HCT116 (cell line): Measurements from ENCODE around the gene TFDP3. TPM values are rescaled to one million over a fixed set of nuclear protein-coding genes. Genes with fewer than 3 reads are reported as not detected.

Experiments used
- ATAC-seq: fragments of 200-7000 bp; cut with Tn5 transposase; 2 replicates; pipeline ENCODE4 v1.9.1; 2020; ENCODE audit warnings: mild to moderate bottlenecking, moderate library complexity
- BruUV-seq: library from RNA; stranded (reverse); fragments of 400-500 nt; replicated peaks from 2 replicates; lab custom pipeline; 2021; lab: Mats Ljungman, UMichigan
- CTCF ChIA-PET: fragments of 300-600 bp; sonication (Branson Sonifier 250); formaldehyde crosslinking; loops from one replicate; lab custom pipeline; 2021; ENCODE audit warnings: antibody characterized with exemption; lab: Charles Lee
- POLR2A ChIA-PET: fragments of 300-600, 350-600 bp; sonication (Branson Sonifier 250); formaldehyde crosslinking; loops from one replicate; lab custom pipeline; 2021; ENCODE audit warnings: antibody characterized with exemption; lab: Charles Lee
- RAD21 ChIA-PET, 2 experiments: fragments of 300-600 bp; sonication (Branson Sonifier 250); formaldehyde crosslinking; loops; one replicate each; lab custom pipeline; 2023; ENCODE audit warnings: low total read pairs in 2 of 2; ENCODE audit not compliant: uncharacterized antibody in 2 of 2, unreplicated experiment in 2 of 2, low non-redundant PET in 1 of 2; lab: Charles Lee
- DNase-seq: peaks from one replicate; pipeline ENCODE4 v3.0.0-alpha.2; 2010; ENCODE audit warnings: low read depth, low spot score
- H2AFZ ChIP-seq: fragments of 200-600 bp; shearing (Covaris generic), sonication (generic); 2 replicates; pipeline ENCODE4 v1.6.1; 2017; ENCODE audit warnings: low read depth, mixed run types, mixed read lengths, antibody characterized with exemption, low read length; ENCODE audit not compliant: poor library complexity, severe bottlenecking
- H3K27ac ChIP-seq: 2 replicates; pipeline ENCODE4 v1.5.1; 2012; ENCODE audit warnings: low read depth, low read length
- H3K27me3 ChIP-seq: fragments of 200-600 bp; sonication (generic); 2 replicates; pipeline ENCODE4 v1.6.1; 2016; ENCODE audit warnings: mixed run types, low read length, mixed read lengths; ENCODE audit not compliant: insufficient read depth
- H3K36me3 ChIP-seq, 2 experiments: fragments of 200-500 bp in 1 of 2; fragments of 200-600 bp in 1 of 2; sonication (Bioruptor generic) in 1 of 2; sonication (generic) in 1 of 2; 2 replicates each; pipeline versions ENCODE4 v1.5.1 to v1.6.1; 2014 to 2016; ENCODE audit warnings: low read length in 2 of 2, inconsistent platforms in 1 of 2, mixed read lengths in 1 of 2, mixed run types in 1 of 2; ENCODE audit not compliant: insufficient read depth in 2 of 2, control insufficient read depth in 1 of 2
- H3K4me1 ChIP-seq, 2 experiments: fragments of 200-600 bp in 1 of 2; sonication (generic) in 1 of 2; 2 replicates each; pipeline versions ENCODE4 v1.5.1 to v1.6.1; 2012 to 2017; ENCODE audit warnings: low read length in 2 of 2, inconsistent platforms in 1 of 2, mild to moderate bottlenecking in 1 of 2, mixed read lengths in 1 of 2, mixed run types in 1 of 2, moderate library complexity in 1 of 2; ENCODE audit not compliant: insufficient read depth in 2 of 2, control insufficient read depth in 1 of 2
- H3K4me2 ChIP-seq: fragments of 200-600 bp; sonication (generic); 2 replicates; pipeline ENCODE4 v1.6.1; 2017; ENCODE audit warnings: mixed run types, low read length, mixed read lengths
- H3K4me3 ChIP-seq, 2 experiments: fragments of 200-600 bp in 1 of 2; sonication (generic) in 1 of 2; replicated peaks in 1 of 2; 2 replicates each; pipeline ENCODE4 v1.5.1; 2011 to 2016; ENCODE audit warnings: low read length in 2 of 2, control low read depth in 1 of 2, low read depth in 1 of 2, mild to moderate bottlenecking in 1 of 2, mixed read lengths in 1 of 2, mixed run types in 1 of 2
- H3K79me2 ChIP-seq: fragments of 200-600 bp; sonication (generic); 2 replicates; pipeline ENCODE4 v1.6.1; 2017; ENCODE audit warnings: mild to moderate bottlenecking, mixed run types, low read length, moderate library complexity, mixed read lengths; ENCODE audit not compliant: insufficient read depth
- H3K9ac ChIP-seq: fragments of 200-600 bp; sonication (generic); 2 replicates; pipeline ENCODE4 v1.6.1; 2016; ENCODE audit warnings: low read length, mixed read lengths
- H3K9me2 ChIP-seq: fragments of 200-600 bp; sonication (generic), shearing (Covaris generic); 2 replicates; pipeline ENCODE4 v1.6.1; 2017; ENCODE audit warnings: mixed run types, mild to moderate bottlenecking, moderate library complexity; ENCODE audit not compliant: insufficient read depth
- H3K9me3 ChIP-seq, 2 experiments: fragments of 200-500 bp in 1 of 2; fragments of 200-600 bp in 1 of 2; sonication (Bioruptor generic) in 1 of 2; sonication (generic) in 1 of 2; 2 replicates each; pipeline ENCODE4 v1.6.1; 2014 to 2017; ENCODE audit warnings: low read length in 2 of 2, mixed read lengths in 2 of 2, inconsistent platforms in 1 of 2, low read depth in 1 of 2, mild to moderate bottlenecking in 1 of 2, mixed run types in 1 of 2, moderate library complexity in 1 of 2; ENCODE audit not compliant: control insufficient read depth in 1 of 2, insufficient read depth in 1 of 2
- H4K20me1 ChIP-seq: fragments of 200-600 bp; sonication (generic), shearing (Covaris generic); 2 replicates; pipeline ENCODE4 v1.6.1; 2017; ENCODE audit warnings: mixed run types, mild to moderate bottlenecking, moderate library complexity; ENCODE audit not compliant: insufficient read depth
- CBX3 ChIP-seq: IDR thresholded peaks from 2 replicates; pipeline ENCODE4 v1.6.1; 2012; ENCODE audit warnings: low read depth
- EGR1 ChIP-seq: IDR thresholded peaks from 2 replicates; pipeline ENCODE4 v1.6.1; 2012; ENCODE audit warnings: low read depth
- ELF1 ChIP-seq: IDR thresholded peaks from 2 replicates; pipeline ENCODE4 v1.6.1; 2012; ENCODE audit warnings: low read depth, borderline replicate concordance
- EZH2phosphoT487 ChIP-seq: fragments of 200-600 bp; IDR thresholded peaks from 2 replicates; pipeline ENCODE4 v1.6.1; 2018; ENCODE audit warnings: antibody characterized with exemption, borderline replicate concordance
- FOSL1 ChIP-seq: IDR thresholded peaks from 2 replicates; pipeline ENCODE4 v1.6.1; 2012; ENCODE audit warnings: low read depth
- JUND ChIP-seq: IDR thresholded peaks from 2 replicates; pipeline ENCODE4 v1.6.1; 2012
- POLR2A ChIP-seq: IDR thresholded peaks from 2 replicates; pipeline ENCODE4 v1.7.0; 2011; ENCODE audit warnings: borderline replicate concordance; ENCODE audit not compliant: insufficient read depth, insufficient read length; ENCODE audit errors: extremely low read depth
- POLR2AphosphoS5 ChIP-seq: IDR thresholded peaks from 2 replicates; pipeline ENCODE4 v1.6.1; 2011; ENCODE audit warnings: mild to moderate bottlenecking, low read depth, low read length, moderate library complexity
- RAD21 ChIP-seq: IDR thresholded peaks from 2 replicates; pipeline ENCODE4 v1.6.1; 2012; ENCODE audit warnings: low read depth, mild to moderate bottlenecking
- REST ChIP-seq: IDR thresholded peaks from 2 replicates; pipeline ENCODE4 v1.6.1; 2012; ENCODE audit warnings: low read depth
- SP1 ChIP-seq: IDR thresholded peaks from 2 replicates; pipeline ENCODE4 v1.6.1; 2012; ENCODE audit warnings: low read depth
- SRF ChIP-seq: IDR thresholded peaks from 2 replicates; pipeline ENCODE4 v1.6.1; 2012; ENCODE audit warnings: low read depth
- YY1 ChIP-seq: IDR thresholded peaks from 2 replicates; pipeline ENCODE4 v1.6.1; 2011; ENCODE audit warnings: low read length, low read depth, moderate library complexity, mild to moderate bottlenecking; ENCODE audit not compliant: insufficient replicate concordance; ENCODE audit errors: extremely low read depth
- ZFX ChIP-seq: fragments of 450-650 bp; IDR thresholded peaks from 2 replicates; pipeline ENCODE4 v1.6.1; 2017
- ZNF274 ChIP-seq: fragments of 200-500 bp; sonication (Bioruptor generic); IDR thresholded peaks from 2 replicates; pipeline ENCODE4 v1.6.1; 2014; ENCODE audit warnings: mild to moderate bottlenecking, low read depth, low read length, inconsistent platforms
- intact Hi-C: fragments of 100-400 bp; cut with micrococcal nuclease; formaldehyde crosslinking; loops from 2 replicates; pipeline ENCODE4 v1.10.0; 2022
- total RNA-seq: library from RNA; stranded (reverse); gene quantifications from one replicate; pipeline ENCODE4 v1.2.1, GENCODE V29; 2021; ENCODE audit not compliant: unreplicated experiment
- TF ChIP-seq, protein P1 (sequence below): IDR thresholded peaks from 2 replicates; pipeline ENCODE4 v1.6.1; 2011; ENCODE audit warnings: mild to moderate bottlenecking, low read length, moderate library complexity; ENCODE audit not compliant: insufficient replicate concordance; ENCODE audit errors: extremely low read depth

The TFDP3 gene
- total RNA-seq, 1 experiment from 2014 or later = not detected

DNA sequence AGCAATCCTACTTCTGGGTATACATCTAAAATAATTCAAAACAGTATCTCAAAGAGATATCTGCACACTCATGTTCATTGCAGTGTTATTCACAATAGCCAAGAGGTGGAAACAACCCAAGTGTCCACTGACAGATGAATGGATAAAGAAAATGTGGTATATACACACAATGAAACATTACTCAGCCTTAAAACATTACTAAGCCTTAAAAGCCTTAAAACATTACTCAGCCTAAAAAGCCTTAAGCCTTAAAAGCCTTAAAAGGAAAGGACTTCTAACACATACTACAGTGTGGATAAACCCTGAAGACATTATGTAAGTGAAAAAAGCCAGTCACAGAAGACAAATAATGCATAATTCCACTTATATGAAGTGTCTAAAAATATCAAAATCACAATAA is 40.3 kb upstream of the TFDP3 start:
- no TSS peak for BruUV-seq
- ChIA-PET CTCF (no interaction called here), RAD21 (no interaction called here), POLR2A (no interaction called here)
- ATAC-seq = no peak
- H3K27me3 ChIP-seq = no peaks in the 10 kb centered on the region
- H3K36me3 ChIP-seq = no peaks in the 10 kb centered on the region
- no peak overlapping the region for H3K9ac ChIP-seq
- no peak overlapping the region for H2AFZ ChIP-seq
- no peak overlapping the region for H3K4me2 ChIP-seq
- H3K4me3 ChIP-seq = no peak overlapping the region
- intact Hi-C loops = no loop called here
- no peak for TF ChIP-seq POLR2A
- no peak for TF ChIP-seq CBX3
- no peak for TF ChIP-seq EGR1
- no peak for TF ChIP-seq ZFX
- no peak for TF ChIP-seq EZH2phosphoT487
- no peak for TF ChIP-seq YY1
- no peak for TF ChIP-seq SRF
- TF ChIP-seq REST = no peak
- TF ChIP-seq JUND = no peak
- no peak for TF ChIP-seq RAD21
- no peak for TF ChIP-seq POLR2AphosphoS5
- TF ChIP-seq, protein P1, sequence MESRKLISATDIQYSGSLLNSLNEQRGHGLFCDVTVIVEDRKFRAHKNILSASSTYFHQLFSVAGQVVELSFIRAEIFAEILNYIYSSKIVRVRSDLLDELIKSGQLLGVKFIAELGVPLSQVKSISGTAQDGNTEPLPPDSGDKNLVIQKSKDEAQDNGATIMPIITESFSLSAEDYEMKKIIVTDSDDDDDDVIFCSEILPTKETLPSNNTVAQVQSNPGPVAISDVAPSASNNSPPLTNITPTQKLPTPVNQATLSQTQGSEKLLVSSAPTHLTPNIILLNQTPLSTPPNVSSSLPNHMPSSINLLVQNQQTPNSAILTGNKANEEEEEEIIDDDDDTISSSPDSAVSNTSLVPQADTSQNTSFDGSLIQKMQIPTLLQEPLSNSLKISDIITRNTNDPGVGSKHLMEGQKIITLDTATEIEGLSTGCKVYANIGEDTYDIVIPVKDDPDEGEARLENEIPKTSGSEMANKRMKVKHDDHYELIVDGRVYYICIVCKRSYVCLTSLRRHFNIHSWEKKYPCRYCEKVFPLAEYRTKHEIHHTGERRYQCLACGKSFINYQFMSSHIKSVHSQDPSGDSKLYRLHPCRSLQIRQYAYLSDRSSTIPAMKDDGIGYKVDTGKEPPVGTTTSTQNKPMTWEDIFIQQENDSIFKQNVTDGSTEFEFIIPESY = no peak
- TF ChIP-seq ELF1 = no peak
- TF ChIP-seq FOSL1 = no peak
- TF ChIP-seq SP1 = no peak
- no peak for TF ChIP-seq ZNF274
- TF ChIP-seq, all 23 proteins: peak for 0
- Histone ChIP-seq H3K79me2 (no peaks in the 10 kb centered on the region), H3K9me2 (no peaks in the 10 kb centered on the region), H3K4me1 (no peaks in the 10 kb centered on the region), H3K27ac (no peak overlapping the region), H4K20me1 (no peaks in the 10 kb centered on the region), H3K9me3 (no peaks in the 10 kb centered on the region)
- no peak for DNase-seq
